Activated CD4-positive, alpha-beta T cell treated with anti-CD3 and anti-CD28 coated beads, Interleukin-2, amount 50 U/mL, for 1 hour (primary cell): Measurements from ENCODE around the gene PLXNB3.
"Not testable (repeated sequence)": the region's sequence is repeated elsewhere in the genome, so short reads cannot be mapped to it uniquely, and the experiment has no call there.

ENCODE experiments used
- DNase-seq: peaks from one replicate; pipeline ENCODE4 v3.0.0-alpha.2; 2020

The PLXNB3 gene

GRCh38 chrX:153763989-153764755 is at the start of gene PLXNB3:
Gene PLXNB3 (plus strand): TSS chrX:153764249. CDS start chrX:153765536, 1,287 bp downstream.
- peak; percentile 71 for DNase-seq

GRCh38 chrX:153714256-153714655 is 49.8 kb upstream of the PLXNB3 start:
- DNase-seq = no peak

GRCh38 chrX:153717445-153717844 is 46.6 kb upstream of the PLXNB3 start:
- DNase-seq = no peak

- no peak for DNase-seq
Observed at GRCh38 chrX:153719238-153719637, 44.8 kb upstream of the PLXNB3 start.

GRCh38 chrX:153719701-153720100 is 44.3 kb upstream of the PLXNB3 start:
- no peak for DNase-seq

GRCh38 chrX:153722704-153723350 is 41.2 kb upstream of the PLXNB3 start:
- no peak for DNase-seq

- peak; percentile 43 for DNase-seq
Observed at GRCh38 chrX:153723351-153724251, 40.4 kb upstream of the PLXNB3 start.

- DNase-seq = peak; percentile 86
Observed at GRCh38 chrX:153724252-153725038, 39.6 kb upstream of the PLXNB3 start, which contains the start of the genes ABCD1 and BCAP31. Gene ABCD1 (plus strand): TSS chrX:153724856. CDS start chrX:153725267, 411 bp downstream. Gene BCAP31 (minus strand): TSS chrX:153724387. CDS start chrX:153723244, 1,143 bp downstream.

- DNase-seq = no peak
Observed at GRCh38 chrX:153725039-153725831, 38.8 kb upstream of the PLXNB3 start.

- no peak for DNase-seq
Observed at GRCh38 chrX:153725832-153726285, 38.2 kb upstream of the PLXNB3 start.

GRCh38 chrX:153726286-153727122 is 37.5 kb upstream of the PLXNB3 start:
- peak; percentile 38 for DNase-seq

GRCh38 chrX:153727123-153727931 is 36.7 kb upstream of the PLXNB3 start:
- DNase-seq = no peak

- DNase-seq = no peak
Observed at GRCh38 chrX:153728095-153728494, 36.0 kb upstream of the PLXNB3 start.

GRCh38 chrX:153728951-153729631 is 35.0 kb upstream of the PLXNB3 start:
- DNase-seq = no peak

GRCh38 chrX:153730115-153730514 is 33.9 kb upstream of the PLXNB3 start:
- DNase-seq = not testable (repeated sequence)

- DNase-seq = no peak
Observed at GRCh38 chrX:153731117-153731844, 32.8 kb upstream of the PLXNB3 start.

GRCh38 chrX:153731845-153732215 is 32.2 kb upstream of the PLXNB3 start:
- no peak for DNase-seq

GRCh38 chrX:153732401-153732800 is 31.6 kb upstream of the PLXNB3 start:
- DNase-seq = no peak
